Measurements from ENCODE around the gene CPZ. TPM values are rescaled to one million over a fixed set of nuclear protein-coding genes. Genes with fewer than 3 reads are reported as not detected.

Gene CPZ
- total and polyA plus RNA-seq, 12 donors = 0.53 to 6.4 (median 3.9) TPM

DNA sequence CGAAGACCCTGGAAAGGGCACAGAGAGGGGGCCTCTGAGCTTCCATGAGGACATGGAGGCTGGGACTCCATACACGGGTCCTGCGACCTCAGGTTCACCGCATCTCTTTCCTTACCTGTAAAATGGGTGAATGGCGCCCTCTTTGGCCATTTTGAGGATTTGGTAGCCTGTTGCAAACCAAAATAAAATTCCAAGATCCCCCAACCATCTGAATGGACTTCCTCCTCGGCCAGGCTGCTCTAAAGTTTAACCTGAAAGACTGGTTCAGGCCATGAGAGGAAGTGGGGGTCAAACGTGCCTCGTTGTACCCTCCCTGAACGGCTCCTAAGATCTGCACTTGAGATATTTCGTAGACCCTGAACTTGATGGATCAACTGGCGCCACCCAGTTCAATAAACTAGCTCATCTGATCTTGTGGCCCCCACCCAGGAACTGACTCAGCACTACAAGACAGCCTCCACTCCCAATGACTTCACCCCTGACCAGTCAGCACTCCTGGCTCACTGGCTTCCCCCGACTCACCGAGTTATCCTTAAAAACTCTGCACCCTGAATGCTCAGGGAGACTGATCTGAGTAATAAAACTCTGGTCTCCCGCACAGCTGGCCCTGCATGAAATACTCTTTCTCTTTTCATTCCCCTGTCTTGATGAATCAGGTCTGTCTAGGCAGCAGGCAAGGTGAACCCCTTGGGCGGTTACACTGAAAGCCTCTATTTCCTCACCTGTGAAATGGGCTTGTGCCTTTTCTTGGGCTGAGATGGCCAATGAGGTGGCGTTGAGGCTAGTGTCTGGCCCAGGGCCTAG is 45.3 kb upstream of the CPZ start:
- no peaks in the 10 kb centered on the region for H3K27me3 ChIP-seq
- DNase-seq = peak in 3 of 7 donors; percentile 33 to 49 (median 35)
- intact Hi-C loops (cut with DNase I) = no loop called here
- H3K9me3 ChIP-seq (replicated peaks in 1 of 3) = no peaks in the 10 kb centered on the region
- WGBS, 4 donors = 64 to 74% (median 67%) methylated on average over 13 to 16 of the region's 16 CpGs
- no peaks in the 10 kb centered on the region for H3K4me1 ChIP-seq (replicated peaks in 1 of 2)
- H3K27ac ChIP-seq = no peak overlapping the region
- TF ChIP-seq, protein P1, sequence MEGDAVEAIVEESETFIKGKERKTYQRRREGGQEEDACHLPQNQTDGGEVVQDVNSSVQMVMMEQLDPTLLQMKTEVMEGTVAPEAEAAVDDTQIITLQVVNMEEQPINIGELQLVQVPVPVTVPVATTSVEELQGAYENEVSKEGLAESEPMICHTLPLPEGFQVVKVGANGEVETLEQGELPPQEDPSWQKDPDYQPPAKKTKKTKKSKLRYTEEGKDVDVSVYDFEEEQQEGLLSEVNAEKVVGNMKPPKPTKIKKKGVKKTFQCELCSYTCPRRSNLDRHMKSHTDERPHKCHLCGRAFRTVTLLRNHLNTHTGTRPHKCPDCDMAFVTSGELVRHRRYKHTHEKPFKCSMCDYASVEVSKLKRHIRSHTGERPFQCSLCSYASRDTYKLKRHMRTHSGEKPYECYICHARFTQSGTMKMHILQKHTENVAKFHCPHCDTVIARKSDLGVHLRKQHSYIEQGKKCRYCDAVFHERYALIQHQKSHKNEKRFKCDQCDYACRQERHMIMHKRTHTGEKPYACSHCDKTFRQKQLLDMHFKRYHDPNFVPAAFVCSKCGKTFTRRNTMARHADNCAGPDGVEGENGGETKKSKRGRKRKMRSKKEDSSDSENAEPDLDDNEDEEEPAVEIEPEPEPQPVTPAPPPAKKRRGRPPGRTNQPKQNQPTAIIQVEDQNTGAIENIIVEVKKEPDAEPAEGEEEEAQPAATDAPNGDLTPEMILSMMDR (IDR thresholded peaks at IDR 0.05) = peak in 5 of 6 experiments; percentile 29 to 53 (median 47)
- no peak for TF ChIP-seq POLR2A (IDR thresholded peaks at IDR 0.05)
- H3K36me3 ChIP-seq (replicated peaks in 1 of 2) = no peaks in the 10 kb centered on the region
- no peak overlapping the region for H3K4me3 ChIP-seq

DNA sequence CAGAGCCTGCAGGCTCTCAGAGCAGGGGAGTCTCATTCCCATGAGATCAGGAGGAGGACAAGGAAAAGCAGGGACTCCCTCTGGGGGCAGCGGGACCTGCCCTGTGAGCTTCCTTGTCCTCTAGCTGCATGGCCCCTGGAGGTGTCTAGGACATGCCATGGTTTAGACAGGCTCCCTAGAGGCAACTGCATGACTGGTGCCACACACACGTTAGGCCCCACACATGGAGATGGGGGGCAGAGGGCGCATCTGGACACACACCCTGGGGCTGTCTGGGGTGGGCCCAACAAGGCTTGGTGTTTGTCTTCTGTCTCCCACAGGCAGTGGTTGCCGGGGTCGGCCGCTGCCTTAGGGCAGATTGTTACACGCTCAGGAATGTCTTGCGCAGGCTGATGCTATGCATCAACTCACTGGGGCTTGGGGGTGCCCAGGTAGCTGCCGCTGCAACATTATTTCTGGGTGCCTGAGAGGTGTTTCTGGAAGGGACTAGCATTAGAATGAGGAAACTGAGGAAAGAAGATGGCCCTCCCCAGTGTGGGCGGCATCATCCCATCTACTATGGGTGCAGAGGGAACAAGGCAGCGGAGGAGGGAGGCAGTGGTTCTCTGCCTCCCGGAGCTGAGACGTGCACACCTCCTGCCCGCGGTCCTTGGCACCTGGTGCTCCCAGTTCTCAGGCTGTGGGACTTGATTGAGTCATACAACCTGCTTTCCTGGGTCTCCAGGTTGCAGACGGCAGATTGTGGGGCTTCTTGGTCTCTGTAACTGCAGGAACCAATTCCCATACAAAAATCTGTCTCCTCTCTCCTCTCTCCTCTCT is 44.4 kb upstream of the CPZ start:
- no peaks in the 10 kb centered on the region for H3K4me1 ChIP-seq (replicated peaks in 1 of 2)
- intact Hi-C loops (cut with DNase I) = no loop called here
- 75 to 91% (median 84%) methylated on average over 11 to 16 of the region's 16 CpGs for WGBS, 4 donors
- H3K4me3 ChIP-seq = no peak overlapping the region
- DNase-seq = no peak
- H3K36me3 ChIP-seq (replicated peaks in 1 of 2) = no peaks in the 10 kb centered on the region
- H3K9me3 ChIP-seq (replicated peaks in 1 of 3) = no peaks in the 10 kb centered on the region
- no peak for TF ChIP-seq POLR2A (IDR thresholded peaks at IDR 0.05)
- TF ChIP-seq, protein P1 (IDR thresholded peaks at IDR 0.05) = no peak
- no peak overlapping the region for H3K27ac ChIP-seq
- H3K27me3 ChIP-seq = no peaks in the 10 kb centered on the region

DNA sequence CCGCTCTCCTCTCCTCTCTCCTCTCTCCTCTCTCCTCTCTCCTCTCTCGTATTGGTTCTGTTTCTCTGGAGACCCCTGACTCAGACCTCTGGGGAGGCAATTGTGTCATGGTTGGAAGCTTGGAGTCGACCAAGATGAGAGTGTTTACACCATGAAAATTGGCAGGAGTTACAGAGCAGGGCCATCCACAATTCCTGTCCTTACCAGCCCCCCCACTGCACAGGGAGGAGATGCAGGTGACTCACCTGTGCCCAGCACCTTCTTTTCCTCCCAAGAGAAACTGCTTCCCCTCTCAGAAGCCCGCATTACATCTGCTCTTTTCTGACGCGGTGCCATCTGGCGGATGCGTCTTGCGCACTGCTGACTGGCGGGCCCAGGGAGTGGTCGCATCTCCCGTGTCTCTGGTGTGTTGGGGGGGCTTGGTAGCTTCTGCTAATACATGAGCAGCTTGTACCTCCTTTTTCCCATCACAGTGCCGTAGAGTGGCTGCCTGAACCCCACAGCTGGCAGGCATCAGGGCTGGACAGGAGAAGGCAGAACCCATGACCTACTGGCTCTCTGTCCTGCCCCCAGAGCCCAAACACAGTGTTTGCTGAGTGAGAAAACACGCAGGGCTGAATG is 43.7 kb upstream of the CPZ start:
- H3K4me3 ChIP-seq = no peak overlapping the region
- H3K36me3 ChIP-seq (replicated peaks in 1 of 2) = no peaks in the 10 kb centered on the region
- H3K9me3 ChIP-seq (replicated peaks in 1 of 3) = no peaks in the 10 kb centered on the region
- no peaks in the 10 kb centered on the region for H3K27me3 ChIP-seq
- H3K4me1 ChIP-seq (replicated peaks in 1 of 2) = no peaks in the 10 kb centered on the region
- H3K27ac ChIP-seq = no peak overlapping the region
- DNase-seq = peak in 1 of 7 donors; percentile 7
- TF ChIP-seq, protein P1 (IDR thresholded peaks at IDR 0.05) = no peak
- no peak for TF ChIP-seq POLR2A (IDR thresholded peaks at IDR 0.05)
- WGBS, 4 donors = 83 to 86% (median 86%) methylated on average over 13 to 14 of the region's 14 CpGs
- intact Hi-C loops (cut with DNase I) = no loop called here

DNA sequence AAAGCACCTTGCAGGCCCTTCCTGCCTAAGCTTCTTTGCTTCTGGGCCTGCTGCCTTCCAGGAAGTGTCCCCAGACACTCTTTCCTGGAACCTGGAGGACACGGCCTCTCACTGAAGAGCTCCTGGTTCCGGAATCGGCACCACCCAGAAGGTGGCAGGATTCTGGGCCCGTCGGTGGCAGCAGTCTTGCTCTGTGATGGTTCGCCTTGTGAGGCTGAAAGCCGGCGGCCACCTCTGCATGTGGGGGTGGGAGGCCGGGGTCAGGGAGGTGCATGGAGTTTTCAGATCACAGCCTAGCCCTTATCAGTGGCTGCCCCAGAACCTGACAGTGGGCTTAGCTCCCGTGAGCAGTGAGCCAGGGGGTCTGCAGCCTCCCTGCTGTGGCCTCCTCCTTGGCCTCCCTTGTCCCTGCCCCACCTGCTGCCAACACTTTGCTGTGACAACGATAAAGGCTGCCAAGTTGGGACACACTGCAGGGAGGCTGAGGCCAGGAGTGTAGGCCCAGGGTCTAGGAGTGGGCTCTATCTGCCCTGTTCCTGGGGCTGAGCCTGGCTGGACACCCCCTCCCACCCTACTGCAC is 43.1 kb upstream of the CPZ start:
- TF ChIP-seq POLR2A (IDR thresholded peaks at IDR 0.05) = no peak
- TF ChIP-seq, protein P1 (IDR thresholded peaks at IDR 0.05) = no peak
- no peak overlapping the region for H3K27ac ChIP-seq
- no peaks in the 10 kb centered on the region for H3K36me3 ChIP-seq (replicated peaks in 1 of 2)
- no peaks in the 10 kb centered on the region for H3K27me3 ChIP-seq
- H3K9me3 ChIP-seq (replicated peaks in 1 of 3) = no peaks in the 10 kb centered on the region
- peak in 1 of 7 donors; percentile 7 for DNase-seq
- no peak overlapping the region for H3K4me3 ChIP-seq
- 78 to 91% (median 80%) methylated on average over 4 to 11 of the region's 11 CpGs for WGBS, 4 donors
- H3K4me1 ChIP-seq (replicated peaks in 1 of 2) = no peaks in the 10 kb centered on the region
- intact Hi-C loops (cut with DNase I) = no loop called here

All from adrenal gland (tissue), 12 donors.